NCI-H510A (cell line): ENCODE measurements around the gene PHF14.
"Not testable (repeated sequence)": the region's sequence is repeated elsewhere in the genome, so short reads cannot be mapped to it uniquely, and the experiment has no call there.

Experiments
- DNase-seq: peaks from one replicate; lab custom pipeline; 2025; lab: John Stamatoyannopoulos, UW

Gene PHF14, protein sequence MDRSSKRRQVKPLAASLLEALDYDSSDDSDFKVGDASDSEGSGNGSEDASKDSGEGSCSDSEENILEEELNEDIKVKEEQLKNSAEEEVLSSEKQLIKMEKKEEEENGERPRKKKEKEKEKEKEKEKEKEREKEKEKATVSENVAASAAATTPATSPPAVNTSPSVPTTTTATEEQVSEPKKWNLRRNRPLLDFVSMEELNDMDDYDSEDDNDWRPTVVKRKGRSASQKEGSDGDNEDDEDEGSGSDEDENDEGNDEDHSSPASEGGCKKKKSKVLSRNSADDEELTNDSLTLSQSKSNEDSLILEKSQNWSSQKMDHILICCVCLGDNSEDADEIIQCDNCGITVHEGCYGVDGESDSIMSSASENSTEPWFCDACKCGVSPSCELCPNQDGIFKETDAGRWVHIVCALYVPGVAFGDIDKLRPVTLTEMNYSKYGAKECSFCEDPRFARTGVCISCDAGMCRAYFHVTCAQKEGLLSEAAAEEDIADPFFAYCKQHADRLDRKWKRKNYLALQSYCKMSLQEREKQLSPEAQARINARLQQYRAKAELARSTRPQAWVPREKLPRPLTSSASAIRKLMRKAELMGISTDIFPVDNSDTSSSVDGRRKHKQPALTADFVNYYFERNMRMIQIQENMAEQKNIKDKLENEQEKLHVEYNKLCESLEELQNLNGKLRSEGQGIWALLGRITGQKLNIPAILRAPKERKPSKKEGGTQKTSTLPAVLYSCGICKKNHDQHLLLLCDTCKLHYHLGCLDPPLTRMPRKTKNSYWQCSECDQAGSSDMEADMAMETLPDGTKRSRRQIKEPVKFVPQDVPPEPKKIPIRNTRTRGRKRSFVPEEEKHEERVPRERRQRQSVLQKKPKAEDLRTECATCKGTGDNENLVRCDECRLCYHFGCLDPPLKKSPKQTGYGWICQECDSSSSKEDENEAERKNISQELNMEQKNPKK

GRCh38 chr7:10973061-10973941, at the start of gene PHF14:
Gene PHF14, plus strand, starts transcription at chr7:10973872. Its CDS starts 452 bp downstream, at chr7:10974324.
- DNase-seq = peak; percentile 92

- no peak for DNase-seq
Observed at GRCh38 chr7:10924370-10924769, 49.3 kb upstream of the PHF14 start.

- not testable (repeated sequence) for DNase-seq
Observed at GRCh38 chr7:10928203-10928602, 45.5 kb upstream of the PHF14 start.

GRCh38 chr7:10930551-10930950, 43.1 kb upstream of the PHF14 start:
- DNase-seq = no peak

GRCh38 chr7:10931161-10931560, 42.5 kb upstream of the PHF14 start:
- no peak for DNase-seq

DNA sequence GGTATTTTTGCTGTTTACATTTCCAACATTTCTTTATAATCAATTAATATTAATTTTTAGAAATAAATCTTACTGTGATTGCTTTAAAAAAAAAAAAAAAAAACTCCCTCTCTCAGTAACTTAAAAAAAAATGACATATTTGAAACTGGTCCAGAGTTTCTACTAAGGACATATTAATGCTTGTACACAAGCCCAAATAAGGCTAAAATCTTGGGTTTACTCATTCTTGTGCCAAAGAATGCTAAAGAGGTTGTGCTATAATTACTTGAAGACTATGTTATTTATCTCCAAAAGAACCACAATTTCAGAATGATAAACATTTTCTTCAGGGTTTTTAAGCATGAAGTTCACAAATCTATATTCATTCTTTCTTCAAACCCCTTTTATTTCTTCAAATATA, 39.4 kb upstream of the PHF14 start:
- DNase-seq = no peak

- DNase-seq = no peak
Observed at GRCh38 chr7:10939237-10939910, 34.3 kb upstream of the PHF14 start.

- peak; percentile 82 for DNase-seq
Observed at GRCh38 chr7:10939911-10940703, 33.6 kb upstream of the PHF14 start.

- peak; percentile 61 for DNase-seq
Observed at GRCh38 chr7:10940704-10941355, 32.8 kb upstream of the PHF14 start.

GRCh38 chr7:10950494-10950893, 23.2 kb upstream of the PHF14 start:
- DNase-seq = no peak

GRCh38 chr7:10950974-10951578, 22.6 kb upstream of the PHF14 start:
- not testable (repeated sequence) for DNase-seq

DNA sequence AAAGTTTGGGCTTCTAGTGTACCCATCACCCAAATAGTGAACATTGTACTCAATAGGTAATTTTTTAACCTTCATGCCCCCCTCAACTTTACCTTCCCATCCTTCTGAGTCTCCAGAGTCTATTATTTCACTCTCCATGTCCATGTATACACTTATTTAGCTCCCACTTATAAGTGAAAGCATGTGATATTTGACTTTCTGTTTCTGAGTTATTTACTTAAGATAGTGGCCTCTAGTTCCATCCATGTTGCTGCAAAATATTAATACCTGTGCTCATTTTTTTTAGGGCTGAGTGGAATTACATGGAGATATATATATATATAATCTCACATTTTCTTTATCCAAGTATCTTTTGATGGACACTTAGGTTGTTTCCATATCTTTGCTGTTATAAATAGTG, 21.1 kb upstream of the PHF14 start:
- no peak for DNase-seq

GRCh38 chr7:10953078-10953750, 20.5 kb upstream of the PHF14 start:
- not testable (repeated sequence) for DNase-seq

DNA sequence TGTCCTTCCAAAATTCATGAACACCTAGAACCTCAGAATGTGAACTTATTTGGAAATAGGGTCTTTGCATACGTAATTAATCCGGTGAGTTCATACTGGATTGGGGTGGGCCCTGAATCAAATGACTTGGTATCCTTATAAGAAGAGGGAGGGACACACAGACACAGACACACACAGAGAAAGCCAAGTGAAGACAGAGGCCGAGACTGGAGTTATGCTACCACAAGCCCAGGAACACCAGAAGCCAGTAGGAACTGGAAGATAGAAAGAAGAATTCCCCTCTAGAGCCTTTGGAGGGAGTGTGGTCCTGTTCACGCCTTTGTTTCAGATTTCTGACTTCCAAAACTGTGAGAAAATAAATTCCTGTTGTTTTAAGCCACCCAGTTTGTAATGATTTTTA, 17.1 kb upstream of the PHF14 start:
- DNase-seq = no peak

GRCh38 chr7:10960242-10960641, 13.4 kb upstream of the PHF14 start:
- not testable (repeated sequence) for DNase-seq

DNA sequence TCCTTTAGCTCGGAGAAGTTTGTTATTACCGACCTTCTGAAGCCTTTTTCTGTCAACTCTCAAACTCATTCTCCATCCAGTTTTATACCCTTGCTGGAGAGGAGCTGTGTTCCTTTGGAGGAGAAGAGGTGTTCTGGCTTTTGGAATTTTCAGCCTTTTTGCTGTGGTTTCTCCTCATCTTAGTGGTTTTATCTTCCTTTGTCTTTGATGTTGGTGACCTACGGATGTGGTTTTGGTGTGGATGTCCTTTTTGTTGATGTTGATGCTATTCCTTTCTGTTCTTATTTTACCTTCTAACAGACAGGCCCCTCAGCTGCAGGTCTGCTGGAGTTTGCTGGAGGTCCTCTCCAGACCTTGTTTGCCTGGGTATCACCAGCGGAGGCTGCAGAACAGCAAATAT, 8.7 kb upstream of the PHF14 start:
- DNase-seq = not testable (repeated sequence)

DNA sequence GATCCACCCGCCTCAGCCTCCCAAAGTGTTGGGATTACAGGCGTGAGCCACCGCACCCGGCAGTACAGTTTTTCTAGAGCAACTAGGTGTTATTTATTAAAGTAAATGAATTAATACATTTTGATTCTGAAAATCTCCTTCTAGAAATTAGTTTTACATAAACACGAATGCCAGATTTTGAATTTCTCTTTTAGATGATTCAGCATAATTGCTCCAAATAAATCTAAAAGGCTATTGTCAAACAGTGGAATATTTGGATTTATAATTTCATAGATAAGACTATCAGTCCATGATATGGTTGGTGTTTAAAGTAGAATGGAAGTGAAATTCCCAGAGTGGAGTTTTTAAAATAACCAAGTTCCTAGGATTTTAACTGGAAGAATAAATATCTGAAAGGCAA, 1.5 kb upstream of the PHF14 start:
- no peak for DNase-seq

DNA sequence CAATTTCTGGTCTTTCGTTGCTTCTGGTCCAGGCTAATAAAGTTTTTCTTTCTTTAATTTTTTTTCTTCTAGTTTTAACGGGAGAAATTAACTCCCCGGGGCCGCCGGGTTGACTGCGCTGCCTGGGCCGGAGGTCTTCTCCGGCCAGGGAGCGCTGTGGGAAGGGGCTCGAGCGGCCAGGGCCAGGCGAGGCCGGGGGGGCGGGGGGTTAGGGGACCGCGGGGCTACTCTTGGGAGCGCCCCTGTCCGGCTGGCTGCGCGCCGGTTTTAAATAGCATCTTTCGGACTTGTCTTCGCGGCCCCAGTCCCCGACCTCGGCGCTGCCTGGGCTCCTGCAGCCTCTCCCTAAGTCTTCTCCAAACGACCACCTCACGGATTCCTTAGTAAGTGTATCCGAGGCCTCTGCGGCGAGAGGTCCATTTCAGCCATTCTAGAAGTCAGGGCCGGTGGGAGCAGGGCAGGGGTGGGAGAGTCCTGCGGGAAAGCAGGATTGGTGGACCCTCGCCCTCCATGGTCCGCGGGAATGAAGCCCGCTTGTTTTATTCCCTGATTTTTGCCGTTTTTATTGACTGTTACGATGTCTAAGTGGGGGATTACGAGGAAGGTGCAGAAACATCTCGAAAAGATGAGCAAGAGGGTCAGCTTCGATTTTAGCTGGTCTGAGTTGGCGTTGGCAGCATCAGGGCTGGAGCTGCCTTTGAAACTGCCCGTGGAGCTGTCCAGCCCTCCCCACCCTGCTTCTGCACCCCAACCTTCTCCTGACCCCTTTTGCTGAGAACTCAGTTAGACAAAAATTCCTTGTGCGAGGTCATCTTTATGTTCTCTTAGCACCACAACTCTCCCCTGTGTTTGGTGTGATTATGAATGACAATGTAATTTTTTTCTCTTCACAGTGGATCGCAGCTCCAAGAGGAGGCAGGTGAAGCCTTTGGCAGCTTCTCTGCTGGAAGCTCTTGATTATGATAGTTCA, 555 bp downstream of the PHF14 start:
- peak; percentile 21 for DNase-seq
